K562 (cell line): Measurements from ENCODE around the gene ZKSCAN5. TPM values are rescaled to one million over a fixed set of nuclear protein-coding genes. Genes with fewer than 3 reads are reported as not detected.

Experiments used
- BCL6 ChIP-seq: fragments of 250-450 bp; sonication (Bioruptor Pico); IDR thresholded peaks from 2 replicates; pipeline ENCODE4 v1.4.0; 2020
- CREB1 ChIP-seq, 2 experiments: sonication (generic) in 1 of 2; formaldehyde crosslinking in 1 of 2; IDR thresholded peaks; 2 replicates each; pipeline versions ENCODE4 v1.6.1 to v1.8.0; 2012 to 2022; ENCODE audit warnings: inconsistent platforms in 1 of 2, mild to moderate bottlenecking in 1 of 2, missing genetic modification reagents in 1 of 2, moderate library complexity in 1 of 2
- DACH1 ChIP-seq: fragments of 450-650 bp; IDR thresholded peaks from 2 replicates; pipeline ENCODE4 v1.6.1; 2018; ENCODE audit not compliant: partially characterized antibody
- DMBX1 ChIP-seq: fragments of 250-450 bp; sonication (Bioruptor Pico); IDR thresholded peaks from 2 replicates; pipeline ENCODE4 v1.8.0; 2022; ENCODE audit warnings: inconsistent platforms, mild to moderate bottlenecking, moderate library complexity, borderline replicate concordance
- E2F8 ChIP-seq: fragments of 450-650 bp; IDR thresholded peaks from 2 replicates; pipeline ENCODE4 v1.7.1; 2018; ENCODE audit warnings: mild to moderate bottlenecking, low read depth; ENCODE audit not compliant: partially characterized antibody
- ELK3 ChIP-seq: fragments of 450-650 bp; formaldehyde crosslinking; IDR thresholded peaks from 2 replicates; pipeline ENCODE4 v1.4.0; 2020; ENCODE audit warnings: mild to moderate bottlenecking
- HBP1 ChIP-seq: fragments of 450-650 bp; formaldehyde crosslinking; IDR thresholded peaks from 2 replicates; pipeline ENCODE4 v1.4.0; 2022; ENCODE audit warnings: missing genetic modification characterization
- HMGN3 ChIP-seq: IDR thresholded peaks from 2 replicates; pipeline ENCODE4 v1.6.1; 2011; ENCODE audit warnings: borderline replicate concordance, low read depth, mild to moderate bottlenecking, mixed read lengths, low read length; ENCODE audit not compliant: insufficient read length; ENCODE audit errors: extremely low read depth
- KAT7 ChIP-seq: sonication (generic); formaldehyde crosslinking; IDR thresholded peaks from 2 replicates; pipeline ENCODE4 v1.8.0; 2022; ENCODE audit warnings: missing genetic modification reagents, mild to moderate bottlenecking, borderline replicate concordance
- KAT8 ChIP-seq: fragments of 450-650 bp; IDR thresholded peaks from 2 replicates; pipeline ENCODE4 v1.6.1; 2016; ENCODE audit warnings: low read depth, mild to moderate bottlenecking
- KLF6 ChIP-seq: fragments of 250-450 bp; sonication (Bioruptor Pico); IDR thresholded peaks from 2 replicates; pipeline ENCODE4 v1.4.0; 2020; ENCODE audit warnings: mild to moderate bottlenecking, moderate library complexity, borderline replicate concordance
- NUFIP1 ChIP-seq: fragments of 450-650 bp; IDR thresholded peaks from 2 replicates; pipeline ENCODE4 v1.6.1; 2018; ENCODE audit not compliant: partially characterized antibody
- OTX1 ChIP-seq: fragments of 450-650 bp; formaldehyde crosslinking; IDR thresholded peaks from 2 replicates; pipeline ENCODE4 v1.4.0; 2022; ENCODE audit warnings: mild to moderate bottlenecking
- POLR2H ChIP-seq: IDR thresholded peaks from 2 replicates; pipeline ENCODE4 v1.6.1; 2016; ENCODE audit warnings: missing genetic modification characterization, low read depth, mild to moderate bottlenecking, control low read depth, missing compliant biosample characterization, moderate library complexity
- RBFOX2 ChIP-seq: fragments of 200-400 bp; formaldehyde crosslinking; IDR thresholded peaks from 2 replicates; pipeline ENCODE4 v1.6.1; 2017; ENCODE audit warnings: low read depth, mild to moderate bottlenecking, low read length, moderate library complexity
- RFX7 ChIP-seq: fragments of 250-450 bp; sonication (Bioruptor Pico); IDR thresholded peaks from 2 replicates; pipeline ENCODE4 v1.5.1; 2021; ENCODE audit warnings: mild to moderate bottlenecking
- TCF15 ChIP-seq: fragments of 250-450 bp; sonication (Bioruptor Pico); IDR thresholded peaks from 2 replicates; pipeline ENCODE4 v1.8.0; 2022; ENCODE audit warnings: moderate library complexity, mild to moderate bottlenecking, inconsistent platforms
- TRIM28 ChIP-seq: fragments of 450-650 bp; IDR thresholded peaks from 2 replicates; pipeline ENCODE4 v1.6.1; 2017
- ZNF282 ChIP-seq: sonication (generic); formaldehyde crosslinking; IDR thresholded peaks from 2 replicates; pipeline ENCODE4 v1.8.1; 2023; ENCODE audit warnings: missing genetic modification reagents
- ZNF3 ChIP-seq: fragments of 250-450 bp; sonication (Bioruptor Pico); IDR thresholded peaks from 2 replicates; pipeline ENCODE4 v1.5.0; 2021; ENCODE audit warnings: mild to moderate bottlenecking, moderate library complexity
- ZNF561 ChIP-seq: fragments of 450-650 bp; formaldehyde crosslinking; conservative IDR thresholded peaks from 2 replicates; pipeline ENCODE4 v1.4.0; 2020; ENCODE audit warnings: mild to moderate bottlenecking, moderate library complexity
- ZNF764 ChIP-seq: fragments of 250-450 bp; sonication (Bioruptor Pico); IDR thresholded peaks from 2 replicates; pipeline ENCODE4 v1.4.0; 2020; ENCODE audit warnings: low read depth, mild to moderate bottlenecking, moderate library complexity
- polyA plus RNA-seq, 8 experiments: library from polyadenylated mRNA; depleted of rRNA in 4 of 8; stranded (reverse) in 5 of 8; unstranded in 3 of 8; fragments of >200 nt; fragmentation: Nextera tagmentation in 2 of 8; fragmentation: Illumina TruSeq in 1 of 8; extraction: Ambion mirVana in 2 of 8; extraction: Trizol in 1 of 8; gene quantifications; 2 replicates each; pipeline versions ENCODE4 v1.2.1 to v1.2.3, GENCODE V29; 2011 to 2014; ENCODE audit warnings: inconsistent platforms in 1 of 8, missing spikeins in 1 of 8
- total RNA-seq, 7 experiments: library from RNA; depleted of rRNA in 6 of 7; stranded (reverse); fragments of >200 nt in 6 of 7; fragmentation: Illumina TruSeq in 2 of 7; extraction: Trizol in 2 of 7; gene quantifications; 2 replicates each; pipeline versions ENCODE4 v1.2.1 to v1.2.3, GENCODE V29; 2011 to 2021; ENCODE audit warnings: low replicate concordance in 1 of 7

ZKSCAN5 gene
- total and polyA plus RNA-seq, 9 of the 15 experiments (the other 6 are each of a cell fraction or from before 2014, with no cell fraction given): 4.2 to 19.0 (median 15.0) TPM

GRCh38 chr7:99499721-99500636 is 4.5 kb upstream of the ZKSCAN5 start, which contains the start of gene ZNF394 (continued):
- TF ChIP-seq E2F8 (peak; percentile 95), KAT8 (no peak), DACH1 (no peak), TRIM28 (0 out of 2 replicates have a peak, but pooled peaks have one; percentile 17), KLF6 (CRISPR knock-in tag) (no peak), TCF15 (no peak), ZNF282 (CRISPR knock-in tag) (peak; percentile 76; the same call in 1 of the 2 replicates), RBFOX2 (peak; percentile 91), RFX7 (CRISPR knock-in tag) (no peak), OTX1 (no peak), ZNF764 (CRISPR knock-in tag) (no peak), KAT7 (CRISPR knock-in tag) (0 out of 2 replicates have a peak, but pooled peaks have one; percentile 80), ZNF561 (CRISPR knock-in tag) (no peak), ELK3 (no peak), CREB1 (IDR thresholded peaks at IDR 0.05) (peak; percentile 94), CREB1 (CRISPR knock-in tag; IDR thresholded peaks at IDR 0.05) (peak; percentile 96), POLR2H (tag) (peak; percentile 63; the same call in 1 of the 2 replicates), DMBX1 (CRISPR knock-in tag) (no peak), HBP1 (no peak), HMGN3 (no peak), ZNF3 (no peak), NUFIP1 (no peak), BCL6 (no peak)
